Bronchial smooth muscle cell (primary cell): ENCODE data around the gene WWC2. TPM values are rescaled to one million over a fixed set of nuclear protein-coding genes. Genes with fewer than 3 reads are reported as not detected.

Experiments
- total RNA-seq: library from RNA; depleted of rRNA; stranded (reverse); fragments of >200 nt; gene quantifications from 2 replicates; pipeline ENCODE4 v1.2.1, GENCODE V29; 2014

The WWC2 gene
- total RNA-seq, result 12.8 and 13.8 TPM in 2 replicates

DNA sequence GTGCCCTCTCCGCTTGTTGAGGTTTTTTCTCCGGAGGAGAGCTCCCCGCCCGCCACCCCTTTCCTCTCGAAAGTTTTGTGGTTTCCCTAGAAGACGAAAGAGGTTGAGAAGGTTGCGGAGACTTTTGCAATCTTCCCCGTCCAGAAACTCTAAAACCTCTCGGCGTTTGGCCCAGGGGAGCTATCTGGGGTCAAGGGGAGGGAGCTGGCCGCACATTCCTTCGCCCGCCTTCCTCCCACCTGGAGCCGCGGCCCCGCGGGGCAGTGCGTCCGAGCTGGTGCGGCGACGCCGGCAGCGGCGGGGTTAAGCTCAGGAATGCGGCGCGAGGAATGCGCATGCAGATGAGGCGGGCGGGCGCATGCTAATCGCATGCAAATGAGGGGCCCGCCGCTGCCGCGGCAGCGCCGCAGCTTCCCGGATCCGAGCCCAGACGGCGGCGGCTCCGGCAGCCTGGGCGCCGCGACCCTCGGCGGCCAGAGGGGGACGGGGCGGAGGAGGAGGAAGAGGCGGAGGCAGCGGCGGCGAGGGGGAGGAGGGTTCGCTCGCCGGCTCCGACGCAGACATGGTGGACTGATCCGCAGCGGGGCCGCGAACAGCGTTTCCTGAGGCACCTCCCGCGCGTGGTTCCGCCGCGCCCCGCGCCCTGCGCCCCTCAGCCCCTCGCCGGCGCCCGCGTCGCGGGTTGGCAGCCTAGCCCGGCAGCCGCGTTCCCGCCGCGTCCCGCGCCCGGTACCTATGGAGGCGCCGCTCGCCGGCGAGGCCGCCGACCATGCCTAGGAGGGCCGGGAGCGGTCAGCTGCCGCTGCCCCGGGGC lies at the start of gene WWC2:
Gene WWC2 (plus strand): TSS at position 535 of the 814 bp plus-strand sequence. CDS start 235 bp downstream, at position 770.

GRCh38 chr4:183320211-183321059 lies 221.4 kb downstream of the WWC2 start, which contains the start of gene CLDN22:
Gene CLDN22 (minus strand): TSS chr4:183320276. CDS start chr4:183320218, 58 bp downstream.

DNA sequence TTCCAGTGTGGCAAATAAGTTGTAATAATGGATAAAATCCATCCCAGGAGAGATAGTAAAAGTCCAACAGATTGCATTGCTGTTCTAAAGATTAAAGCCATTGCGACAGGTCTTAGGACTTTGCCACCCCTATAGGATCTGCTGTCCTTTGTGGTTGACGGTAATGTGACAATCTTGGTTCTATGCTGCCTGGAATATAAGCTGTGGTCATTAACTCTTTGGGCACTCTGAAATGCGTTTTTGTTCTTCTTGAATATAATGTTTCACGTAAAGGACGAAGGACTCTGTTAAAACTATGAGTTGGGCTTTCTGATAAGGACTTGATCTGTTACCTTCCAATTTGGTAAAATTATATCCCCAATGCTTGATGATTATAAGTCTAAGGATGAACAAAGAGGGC lies 223.3 kb downstream of the WWC2 start, which contains the start of gene CLDN24:
Gene CLDN24 (minus strand): TSS at position 101 of the 400 bp plus-strand sequence. CDS start 0 bp downstream, at position 101.

Other genes with a start within 250 kb of the WWC2 start
- gene DCTD, start 181.9 kb upstream of the WWC2 start, total RNA-seq, result 84.6 and 93.8 TPM in 2 replicates
- not detected in 2 replicates for gene CLDN22, start 221.0 kb downstream of the WWC2 start, total RNA-seq
- not detected in 2 replicates for gene CLDN24, start 223.2 kb downstream of the WWC2 start, total RNA-seq